HL-60/S4 treated with phorbol 12-myristate 13-acetate at 8.2 ng/mL for 4 days and 3 days (cell line): ENCODE measurements around the gene STAT4.
"Not testable (repeated sequence)": the region's sequence is repeated elsewhere in the genome, so short reads cannot be mapped to it uniquely, and the experiment has no call there.

ENCODE experiments used
- in situ Hi-C: fragments of 300-500 bp; cut with MboI; formaldehyde crosslinking; loops from 2 replicates; pipeline ENCODE4 v1.15.0; 2022; ENCODE audit warnings: low sequenced_read_pairs

The STAT4 gene

GRCh38 chr2:191003405-191004309 lies 147.1 kb downstream of the STAT4 start:
- in situ Hi-C loops = no loop called here

- in situ Hi-C loops = no loop called here
These were observed 149.2 kb downstream of the STAT4 start for GRCh38 chr2:191001624-191002023.

GRCh38 chr2:191001032-191001431 lies 149.8 kb downstream of the STAT4 start:
- in situ Hi-C loops = no loop called here

GRCh38 chr2:190999949-191000665 lies 150.7 kb downstream of the STAT4 start:
- in situ Hi-C loops = no loop called here

GRCh38 chr2:190999058-190999457 lies 151.7 kb downstream of the STAT4 start:
- in situ Hi-C loops = no loop called here

GRCh38 chr2:190997526-190998113 lies 153.2 kb downstream of the STAT4 start:
- in situ Hi-C loops = no loop called here

- in situ Hi-C loops = no loop called here
These were observed 153.8 kb downstream of the STAT4 start for GRCh38 chr2:190996947-190997346.

GRCh38 chr2:190996338-190996946 lies 154.4 kb downstream of the STAT4 start:
- in situ Hi-C loops = no loop called here

GRCh38 chr2:190995315-190995714 lies 155.5 kb downstream of the STAT4 start:
- in situ Hi-C loops = not testable (repeated sequence)

- in situ Hi-C loops = no loop called here
These were observed 156.6 kb downstream of the STAT4 start for GRCh38 chr2:190994148-190994547.

- in situ Hi-C loops = no loop called here
These were observed 157.5 kb downstream of the STAT4 start for GRCh38 chr2:190993292-190993643.

GRCh38 chr2:190990132-190990531 lies 160.7 kb downstream of the STAT4 start:
- in situ Hi-C loops = no loop called here

GRCh38 chr2:190988910-190989309 lies 161.9 kb downstream of the STAT4 start:
- in situ Hi-C loops = no loop called here

GRCh38 chr2:190987938-190988337 lies 162.9 kb downstream of the STAT4 start:
- in situ Hi-C loops = no loop called here

GRCh38 chr2:190987116-190987515 lies 163.7 kb downstream of the STAT4 start:
- in situ Hi-C loops = no loop called here

- in situ Hi-C loops = no loop called here
These were observed 164.4 kb downstream of the STAT4 start for GRCh38 chr2:190986221-190986953.

GRCh38 chr2:190984595-190984994 lies 166.2 kb downstream of the STAT4 start:
- in situ Hi-C loops = no loop called here

- in situ Hi-C loops = no loop called here
These were observed 168.3 kb downstream of the STAT4 start for GRCh38 chr2:190982262-190983034.

GRCh38 chr2:190981733-190982132 lies 169.1 kb downstream of the STAT4 start:
- in situ Hi-C loops = no loop called here

- in situ Hi-C loops = no loop called here
These were observed 169.5 kb downstream of the STAT4 start for GRCh38 chr2:190981333-190981732.
